Breast epithelium (tissue), 4 donors: ENCODE data around the gene PCGF6. TPM values are rescaled to one million over a fixed set of nuclear protein-coding genes. Genes with fewer than 3 reads are reported as not detected.
"Not testable (repeated sequence)": the region's sequence is repeated elsewhere in the genome, so short reads cannot be mapped to it uniquely, and the experiment has no call there.

Experiments used
- DNase-seq, 2 donors: peaks; one replicate each; pipeline ENCODE4 v3.0.0-alpha.2; 2019; ENCODE audit warnings: low spot score in 2 of 2
- H3K27ac ChIP-seq, 2 donors: fragments of 200-600 bp; sonication (generic) in 1 of 2; one replicate each; pipeline ENCODE4 v1.5.1; 2016 to 2019; ENCODE audit warnings: mild to moderate bottlenecking in 1 of 2
- H3K27me3 ChIP-seq, 2 donors: fragments of 200-600 bp; sonication (generic) in 1 of 2; one replicate each; pipeline versions ENCODE4 v1.5.1 to v1.6.0; 2017 to 2019; ENCODE audit warnings: control low read depth in 1 of 2, mild to moderate bottlenecking in 1 of 2
- H3K36me3 ChIP-seq: fragments of 200-600 bp; one replicate; pipeline ENCODE4 v1.5.1; 2019
- H3K4me1 ChIP-seq, 2 donors: fragments of 200-600 bp; sonication (generic); one replicate each; pipeline ENCODE4 v1.5.1; 2016 to 2019; ENCODE audit warnings: control low read depth in 1 of 2
- H3K4me3 ChIP-seq, 3 donors: fragments of 200-600 bp; sonication (generic); 1 replicate in 2 of 3; 2 replicates in 1 of 3; pipeline ENCODE4 v1.5.1; 2016 to 2019; ENCODE audit warnings: mild to moderate bottlenecking in 3 of 3, moderate library complexity in 2 of 3
- H3K9me3 ChIP-seq, 2 donors: fragments of 200-600 bp; sonication (generic) in 1 of 2; one replicate each; pipeline ENCODE4 v1.5.1; 2016 to 2019; ENCODE audit warnings: control low read depth in 1 of 2
- POLR2A ChIP-seq: fragments of 450-650 bp; IDR thresholded peaks from one replicate; pipeline ENCODE4 v1.6.1; 2016; ENCODE audit warnings: antibody characterized with exemption, mild to moderate bottlenecking, moderate library complexity
- POLR2AphosphoS5 ChIP-seq, 3 donors: sonication (generic); formaldehyde crosslinking; IDR thresholded peaks; one replicate each; pipeline ENCODE4 v1.6.1; 2017; ENCODE audit warnings: antibody characterized with exemption in 3 of 3
- intact Hi-C: fragments of 100-400 bp; cut with DNase I; formaldehyde crosslinking; loops from one replicate; pipeline ENCODE4 v1.15.1; 2023; ENCODE audit warnings: low total_unique reads
- total RNA-seq, 3 donors: library from RNA; depleted of rRNA; stranded (reverse); fragments of >200 nt; gene quantifications; one replicate each; pipeline ENCODE4 v1.1.0, GENCODE V29; 2016
- TF ChIP-seq, protein P1 (sequence below), 3 donors: fragments of 450-650 bp; IDR thresholded peaks; one replicate each; pipeline ENCODE4 v1.5.1; 2016 to 2017; ENCODE audit warnings: antibody characterized with exemption in 3 of 3, mild to moderate bottlenecking in 3 of 3, moderate library complexity in 3 of 3

PCGF6 gene
- total RNA-seq, 3 donors from 2014 or later = 13.9 to 15.1 (median 14.5) TPM

DNA sequence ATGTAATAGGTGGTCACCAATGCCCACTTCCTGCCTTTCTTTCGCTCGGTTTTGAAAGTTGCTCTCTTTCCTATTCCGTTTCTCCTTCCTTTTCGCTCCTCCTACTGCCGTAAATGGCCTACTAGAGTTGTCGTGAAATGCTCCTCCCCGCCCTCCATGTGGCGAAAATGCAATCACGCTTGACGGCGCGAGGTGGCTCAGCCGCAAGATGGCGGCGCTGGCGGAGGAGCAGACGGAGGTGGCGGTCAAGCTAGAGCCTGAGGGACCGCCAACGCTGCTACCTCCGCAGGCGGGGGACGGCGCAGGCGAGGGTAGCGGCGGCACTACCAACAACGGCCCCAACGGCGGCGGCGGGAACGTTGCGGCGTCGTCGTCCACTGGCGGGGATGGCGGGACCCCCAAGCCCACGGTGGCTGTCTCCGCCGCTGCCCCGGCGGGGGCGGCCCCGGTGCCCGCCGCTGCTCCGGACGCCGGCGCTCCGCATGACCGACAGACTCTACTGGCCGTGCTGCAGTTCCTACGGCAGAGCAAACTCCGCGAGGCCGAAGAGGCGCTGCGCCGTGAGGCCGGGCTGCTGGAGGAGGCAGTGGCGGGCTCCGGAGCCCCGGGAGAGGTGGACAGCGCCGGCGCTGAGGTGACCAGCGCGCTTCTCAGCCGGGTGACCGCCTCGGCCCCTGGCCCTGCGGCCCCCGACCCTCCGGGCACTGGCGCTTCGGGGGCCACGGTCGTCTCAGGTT lies 17.0 kb upstream of the PCGF6 start, which contains the start of gene TAF5:
Gene TAF5 (plus strand): TSS at position 195 of the 737 bp plus-strand sequence. CDS start 14 bp downstream, at position 209.
- H3K9me3 ChIP-seq = no peaks in the 10 kb centered on the region
- H3K27ac ChIP-seq = peak within 1 kb of the TSS; percentile 85 to 93
- intact Hi-C loops = no loop called here
- no peaks in the 10 kb centered on the region for H3K27me3 ChIP-seq
- TF ChIP-seq, protein P1, sequence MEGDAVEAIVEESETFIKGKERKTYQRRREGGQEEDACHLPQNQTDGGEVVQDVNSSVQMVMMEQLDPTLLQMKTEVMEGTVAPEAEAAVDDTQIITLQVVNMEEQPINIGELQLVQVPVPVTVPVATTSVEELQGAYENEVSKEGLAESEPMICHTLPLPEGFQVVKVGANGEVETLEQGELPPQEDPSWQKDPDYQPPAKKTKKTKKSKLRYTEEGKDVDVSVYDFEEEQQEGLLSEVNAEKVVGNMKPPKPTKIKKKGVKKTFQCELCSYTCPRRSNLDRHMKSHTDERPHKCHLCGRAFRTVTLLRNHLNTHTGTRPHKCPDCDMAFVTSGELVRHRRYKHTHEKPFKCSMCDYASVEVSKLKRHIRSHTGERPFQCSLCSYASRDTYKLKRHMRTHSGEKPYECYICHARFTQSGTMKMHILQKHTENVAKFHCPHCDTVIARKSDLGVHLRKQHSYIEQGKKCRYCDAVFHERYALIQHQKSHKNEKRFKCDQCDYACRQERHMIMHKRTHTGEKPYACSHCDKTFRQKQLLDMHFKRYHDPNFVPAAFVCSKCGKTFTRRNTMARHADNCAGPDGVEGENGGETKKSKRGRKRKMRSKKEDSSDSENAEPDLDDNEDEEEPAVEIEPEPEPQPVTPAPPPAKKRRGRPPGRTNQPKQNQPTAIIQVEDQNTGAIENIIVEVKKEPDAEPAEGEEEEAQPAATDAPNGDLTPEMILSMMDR (IDR thresholded peaks at IDR 0.05) = peak in 1 of 3 donors; percentile 11
- TF ChIP-seq POLR2AphosphoS5 (IDR thresholded peaks at IDR 0.05) (peak; percentile 81 to 95 (median 84)), POLR2A (peak; percentile 92)
- no peaks in the 10 kb centered on the region for H3K4me1 ChIP-seq
- H3K4me3 ChIP-seq = peak within 1 kb of the TSS; percentile 94 to 96 (median 95)
- DNase-seq = peak; percentile 86 to 88
- no peaks in the 10 kb centered on the region for H3K36me3 ChIP-seq

GRCh38 chr10:103367379-103367781 lies 16.4 kb upstream of the PCGF6 start:
- intact Hi-C loops = no loop called here
- peak overlapping the region; percentile 85 to 93 for H3K27ac ChIP-seq
- no peaks in the 10 kb centered on the region for H3K36me3 ChIP-seq
- H3K4me1 ChIP-seq = no peaks in the 10 kb centered on the region
- TF ChIP-seq POLR2A (no peak), POLR2AphosphoS5 (IDR thresholded peaks at IDR 0.05) (no peak)
- TF ChIP-seq, protein P1 (IDR thresholded peaks at IDR 0.05) = no peak
- no peak for DNase-seq
- no peaks in the 10 kb centered on the region for H3K9me3 ChIP-seq
- peak overlapping the region; percentile 94 to 96 (median 95) for H3K4me3 ChIP-seq
- H3K27me3 ChIP-seq = no peaks in the 10 kb centered on the region

DNA sequence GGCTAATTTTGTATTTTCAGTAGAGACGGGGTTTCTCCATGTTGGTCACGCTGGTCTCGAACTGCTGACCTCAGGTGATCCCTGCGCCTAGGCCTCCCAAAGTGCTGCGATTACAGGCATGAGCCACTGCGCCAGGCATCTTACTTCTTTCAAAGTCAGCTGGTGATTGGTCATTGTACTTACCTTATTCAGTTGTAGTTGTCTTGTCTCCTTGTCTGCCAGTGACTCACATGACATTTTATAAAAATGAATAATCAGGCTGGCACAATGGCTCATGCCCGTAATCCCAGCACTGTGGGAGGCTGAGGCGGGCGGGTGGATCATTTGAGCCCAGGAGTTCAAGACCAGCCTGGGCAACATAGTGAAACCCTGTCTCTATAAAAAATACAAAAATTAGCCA lies 9.9 kb upstream of the PCGF6 start:
- DNase-seq, H3K9me3 ChIP-seq, H3K36me3 ChIP-seq, H3K4me1 ChIP-seq, H3K4me3 ChIP-seq, H3K27ac ChIP-seq, H3K27me3 ChIP-seq, intact Hi-C loops: not testable (repeated sequence)

GRCh38 chr10:103359493-103359892 lies 8.6 kb upstream of the PCGF6 start:
- DNase-seq, H3K9me3 ChIP-seq, H3K27ac ChIP-seq, H3K36me3 ChIP-seq, H3K4me1 ChIP-seq, H3K4me3 ChIP-seq, H3K27me3 ChIP-seq: not testable (repeated sequence)
- intact Hi-C loops = loop anchor here (5.0 kb wide), 1 partner anchor 1097 kb away; no protein-coding TSS in a partner anchor

- Histone ChIP-seq H3K27ac (no peak overlapping the region), H3K4me1 (no peaks in the 10 kb centered on the region), H3K27me3 (no peaks in the 10 kb centered on the region), H3K9me3 (no peaks in the 10 kb centered on the region), H3K36me3 (no peaks in the 10 kb centered on the region), H3K4me3 (no peak overlapping the region)
- DNase-seq = no peak
- TF ChIP-seq POLR2AphosphoS5 (IDR thresholded peaks at IDR 0.05) (no peak), POLR2A (no peak)
- TF ChIP-seq, protein P1 (IDR thresholded peaks at IDR 0.05) = no peak
- intact Hi-C loops = loop anchor here (5.0 kb wide), 1 partner anchor 1094 kb away; no protein-coding TSS in a partner anchor
These were observed 5.1 kb upstream of the PCGF6 start for GRCh38 chr10:103355906-103356599.

GRCh38 chr10:103354567-103354966 lies 3.6 kb upstream of the PCGF6 start:
- H3K27ac ChIP-seq, H3K36me3 ChIP-seq, H3K9me3 ChIP-seq, intact Hi-C loops, DNase-seq, H3K4me3 ChIP-seq, H3K4me1 ChIP-seq, H3K27me3 ChIP-seq: not testable (repeated sequence)
